ENCODE results near the gene GNAI3.

The GNAI3 gene

DNA sequence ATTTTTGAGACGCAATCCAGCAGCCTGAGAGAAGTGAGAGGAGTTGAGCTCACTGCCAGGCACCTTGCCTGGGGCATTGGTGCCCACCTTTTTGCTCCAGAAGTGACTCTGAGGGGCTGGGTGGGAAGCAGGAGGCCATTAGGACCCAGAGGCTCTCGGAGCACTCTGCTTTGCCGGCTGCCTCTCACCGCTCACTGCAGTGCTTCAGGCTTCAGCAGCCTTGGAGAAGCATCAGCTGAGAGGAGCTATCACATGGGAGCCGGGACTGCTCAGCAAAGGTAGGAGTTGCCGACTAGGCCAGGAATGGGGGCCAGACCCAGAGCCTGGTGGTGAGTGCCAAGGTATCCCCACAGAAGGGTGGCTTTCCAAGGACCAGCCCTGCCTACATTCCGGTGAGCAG lies 8.7 kb upstream of the GNAI3 start, which contains the start of gene GPR61:
Gene GPR61, plus strand, starts transcription at position 197 of the 400 bp plus-strand sequence. CDS start 3,151 bp downstream, outside the sequence.
- TF ChIP-seq, protein P1, sequence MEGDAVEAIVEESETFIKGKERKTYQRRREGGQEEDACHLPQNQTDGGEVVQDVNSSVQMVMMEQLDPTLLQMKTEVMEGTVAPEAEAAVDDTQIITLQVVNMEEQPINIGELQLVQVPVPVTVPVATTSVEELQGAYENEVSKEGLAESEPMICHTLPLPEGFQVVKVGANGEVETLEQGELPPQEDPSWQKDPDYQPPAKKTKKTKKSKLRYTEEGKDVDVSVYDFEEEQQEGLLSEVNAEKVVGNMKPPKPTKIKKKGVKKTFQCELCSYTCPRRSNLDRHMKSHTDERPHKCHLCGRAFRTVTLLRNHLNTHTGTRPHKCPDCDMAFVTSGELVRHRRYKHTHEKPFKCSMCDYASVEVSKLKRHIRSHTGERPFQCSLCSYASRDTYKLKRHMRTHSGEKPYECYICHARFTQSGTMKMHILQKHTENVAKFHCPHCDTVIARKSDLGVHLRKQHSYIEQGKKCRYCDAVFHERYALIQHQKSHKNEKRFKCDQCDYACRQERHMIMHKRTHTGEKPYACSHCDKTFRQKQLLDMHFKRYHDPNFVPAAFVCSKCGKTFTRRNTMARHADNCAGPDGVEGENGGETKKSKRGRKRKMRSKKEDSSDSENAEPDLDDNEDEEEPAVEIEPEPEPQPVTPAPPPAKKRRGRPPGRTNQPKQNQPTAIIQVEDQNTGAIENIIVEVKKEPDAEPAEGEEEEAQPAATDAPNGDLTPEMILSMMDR (IDR thresholded peaks at IDR 0.05; ENCODE audit: low read depth, low read length), result no peak
- H3K4me3 ChIP-seq (ENCODE audit: low read depth, low read length), result no peak within 1 kb of the TSS

DNA sequence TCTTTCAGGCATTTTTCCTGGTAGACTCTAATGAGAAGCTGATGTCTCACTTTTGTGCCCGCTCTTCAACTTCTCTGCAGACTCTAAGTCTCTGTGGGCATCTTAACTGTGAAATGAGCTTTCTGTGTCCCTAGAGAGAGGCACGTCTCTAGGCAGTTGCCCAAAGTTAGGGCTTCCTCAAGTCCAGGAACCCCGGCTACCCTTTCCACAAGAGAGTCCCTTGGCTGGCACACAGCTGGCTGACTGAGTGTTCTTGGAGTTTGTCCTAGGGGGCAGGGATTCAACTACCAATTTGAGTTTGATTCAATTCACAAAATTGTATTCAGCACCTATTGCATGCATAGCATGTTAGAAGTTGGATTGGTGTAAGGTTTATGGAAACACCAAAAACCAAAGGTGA lies 7.3 kb upstream of the GNAI3 start:
- H3K4me3 ChIP-seq (ENCODE audit: low read depth, low read length), result no peak overlapping the region
- TF ChIP-seq, protein P1 (IDR thresholded peaks at IDR 0.05; ENCODE audit: low read depth, low read length), result no peak

DNA sequence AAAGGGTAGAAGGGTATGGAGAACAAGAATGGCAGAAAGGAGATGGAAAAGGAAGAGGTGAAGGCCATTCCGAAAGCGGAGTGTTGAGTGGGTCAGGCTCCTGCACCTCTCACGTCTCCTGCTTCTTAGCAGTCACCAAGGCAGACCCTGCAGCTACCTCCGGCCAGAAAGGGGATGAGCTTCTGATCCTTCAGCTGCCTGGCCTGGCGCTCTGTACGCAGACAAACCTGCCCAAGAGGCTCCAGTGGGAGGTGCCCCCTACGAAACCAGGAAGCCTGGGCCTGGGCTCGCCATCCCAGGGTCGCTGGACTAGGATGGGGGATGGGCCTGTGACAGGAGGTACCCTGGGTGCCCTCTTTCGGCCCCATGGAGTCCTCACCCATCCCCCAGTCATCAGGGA lies 5.8 kb upstream of the GNAI3 start:
- TF ChIP-seq, protein P1 (IDR thresholded peaks at IDR 0.05; ENCODE audit: low read depth, low read length), result no peak
- H3K4me3 ChIP-seq (ENCODE audit: low read depth, low read length), result no peak overlapping the region

DNA sequence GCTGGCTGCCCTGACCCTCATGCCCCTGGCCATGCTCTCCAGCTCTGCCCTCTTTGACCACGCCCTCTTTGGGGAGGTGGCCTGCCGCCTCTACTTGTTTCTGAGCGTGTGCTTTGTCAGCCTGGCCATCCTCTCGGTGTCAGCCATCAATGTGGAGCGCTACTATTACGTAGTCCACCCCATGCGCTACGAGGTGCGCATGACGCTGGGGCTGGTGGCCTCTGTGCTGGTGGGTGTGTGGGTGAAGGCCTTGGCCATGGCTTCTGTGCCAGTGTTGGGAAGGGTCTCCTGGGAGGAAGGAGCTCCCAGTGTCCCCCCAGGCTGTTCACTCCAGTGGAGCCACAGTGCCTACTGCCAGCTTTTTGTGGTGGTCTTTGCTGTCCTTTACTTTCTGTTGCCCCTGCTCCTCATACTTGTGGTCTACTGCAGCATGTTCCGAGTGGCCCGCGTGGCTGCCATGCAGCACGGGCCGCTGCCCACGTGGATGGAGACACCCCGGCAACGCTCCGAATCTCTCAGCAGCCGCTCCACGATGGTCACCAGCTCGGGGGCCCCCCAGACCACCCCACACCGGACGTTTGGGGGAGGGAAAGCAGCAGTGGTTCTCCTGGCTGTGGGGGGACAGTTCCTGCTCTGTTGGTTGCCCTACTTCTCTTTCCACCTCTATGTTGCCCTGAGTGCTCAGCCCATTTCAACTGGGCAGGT lies 5.0 kb upstream of the GNAI3 start:
- H3K4me3 ChIP-seq (ENCODE audit: low read depth, low read length), result no peak overlapping the region
- TF ChIP-seq, protein P1 (IDR thresholded peaks at IDR 0.05; ENCODE audit: low read depth, low read length), result no peak

DNA sequence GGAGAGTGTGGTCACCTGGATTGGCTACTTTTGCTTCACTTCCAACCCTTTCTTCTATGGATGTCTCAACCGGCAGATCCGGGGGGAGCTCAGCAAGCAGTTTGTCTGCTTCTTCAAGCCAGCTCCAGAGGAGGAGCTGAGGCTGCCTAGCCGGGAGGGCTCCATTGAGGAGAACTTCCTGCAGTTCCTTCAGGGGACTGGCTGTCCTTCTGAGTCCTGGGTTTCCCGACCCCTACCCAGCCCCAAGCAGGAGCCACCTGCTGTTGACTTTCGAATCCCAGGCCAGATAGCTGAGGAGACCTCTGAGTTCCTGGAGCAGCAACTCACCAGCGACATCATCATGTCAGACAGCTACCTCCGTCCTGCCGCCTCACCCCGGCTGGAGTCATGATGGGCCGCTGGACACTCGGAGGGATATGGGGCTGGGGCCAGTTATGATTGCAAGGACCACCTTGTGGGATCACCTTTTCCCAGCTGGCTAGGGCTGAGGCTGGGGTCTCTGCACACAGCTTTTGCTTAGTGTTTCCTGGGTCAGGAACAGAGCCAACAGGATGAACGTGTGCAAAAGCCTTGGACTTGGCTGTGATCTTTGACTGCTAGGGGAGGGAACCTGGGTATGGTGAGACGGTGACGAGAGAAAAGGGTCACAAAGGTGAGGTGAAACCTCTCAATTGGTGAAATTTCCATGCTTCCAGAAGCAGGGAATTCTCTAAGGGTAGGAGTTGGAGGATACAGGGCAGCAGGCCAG lies 4.3 kb upstream of the GNAI3 start:
- TF ChIP-seq, protein P1 (IDR thresholded peaks at IDR 0.05; ENCODE audit: low read depth, low read length), result no peak
- no peak overlapping the region for H3K4me3 ChIP-seq (ENCODE audit: low read depth, low read length)

DNA sequence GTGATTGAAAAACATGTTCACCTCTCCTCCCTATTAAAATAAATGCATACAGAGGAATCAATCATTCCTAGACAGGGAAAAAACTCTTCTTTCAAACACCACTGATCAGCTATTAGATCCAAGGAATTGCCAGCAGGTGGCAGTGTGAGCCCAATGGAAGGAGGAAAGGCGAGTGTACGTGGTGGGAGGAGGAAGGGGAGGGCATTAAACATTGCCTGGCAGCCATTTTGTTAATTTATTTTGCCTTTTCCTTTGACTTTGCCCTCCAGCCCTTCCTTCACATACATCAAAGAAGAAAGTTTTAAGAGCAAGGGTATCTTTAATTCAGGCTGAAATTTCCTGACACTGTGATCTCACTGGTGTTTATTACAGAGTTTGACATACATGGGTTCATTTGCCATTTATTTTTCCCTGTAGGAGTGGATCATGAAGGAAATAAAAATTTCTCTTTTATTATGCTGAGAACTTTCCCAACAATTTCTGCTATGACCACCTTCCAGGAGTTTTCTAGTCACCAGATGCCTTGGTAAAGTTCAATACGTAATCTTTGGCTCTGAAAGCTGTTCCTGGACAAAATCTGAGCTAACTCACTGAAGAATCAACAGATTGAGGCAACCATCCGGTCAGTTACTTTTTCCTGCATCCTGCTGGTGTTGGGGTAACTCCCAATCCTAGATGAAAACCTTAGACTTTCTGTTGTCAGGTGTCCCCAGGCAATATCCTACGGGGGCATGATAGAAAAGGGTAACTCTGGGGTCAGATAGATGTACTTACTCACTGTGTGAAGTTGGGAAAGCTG lies 1.9 kb upstream of the GNAI3 start:
- TF ChIP-seq, protein P1 (IDR thresholded peaks at IDR 0.05; ENCODE audit: low read depth, low read length), result peak; percentile 71
- H3K4me3 ChIP-seq (ENCODE audit: low read depth, low read length), result peak overlapping the region; percentile 29

All from WI38 (cell line).